Hepatocyte (in vitro differentiated cells): ENCODE results near the gene TNNI3K.

Experiments
- CTCF ChIP-seq: fragments of 200-600 bp; sonication (generic); IDR thresholded peaks from 2 replicates; pipeline ENCODE4 v1.5.1; 2016; ENCODE audit warnings: antibody characterized with exemption, mild to moderate bottlenecking; ENCODE audit not compliant: poor library complexity
- EZH2 ChIP-seq: fragments of 200-600 bp; sonication (generic); IDR thresholded peaks from 2 replicates; pipeline ENCODE4 v1.6.1; 2016; ENCODE audit warnings: antibody characterized with exemption, mild to moderate bottlenecking, borderline replicate concordance

GRCh38 chr1:74237787-74238186 lies 2.6 kb downstream of the TNNI3K start:
- TF ChIP-seq CTCF (no peak), EZH2 (no peak)
